Stimulated activated CD4-positive, alpha-beta T cell treated with anti-CD3 and anti-CD28 coated beads, Interleukin-1b, Interleukin-23, amount 100 ng/mL, for 48 hours (primary cell): ENCODE results near the gene CHN2.

Source experiments
- DNase-seq: peaks from one replicate; pipeline ENCODE4 v3.0.0-alpha.2; 2020

The CHN2 gene

DNA sequence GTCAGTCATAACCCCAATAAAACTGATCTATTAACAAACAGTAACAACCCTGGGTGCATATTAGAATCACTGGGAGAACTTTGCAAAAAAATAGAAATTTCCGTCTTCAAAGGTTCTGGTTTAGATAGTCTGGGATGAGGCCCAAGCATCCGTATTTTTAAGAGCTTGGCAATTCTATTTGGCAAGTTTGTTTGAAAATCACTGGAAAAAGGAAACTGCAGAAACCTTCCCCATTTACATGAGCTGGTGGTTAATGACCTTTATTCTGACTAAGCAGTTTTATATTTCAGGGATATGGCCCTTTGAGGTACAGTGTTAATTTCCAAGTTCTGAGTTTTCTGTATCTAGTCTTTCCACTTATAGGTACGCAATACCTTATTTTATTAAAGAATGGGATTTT, 253.3 kb downstream of the CHN2 start:
- no peak for DNase-seq

DNA sequence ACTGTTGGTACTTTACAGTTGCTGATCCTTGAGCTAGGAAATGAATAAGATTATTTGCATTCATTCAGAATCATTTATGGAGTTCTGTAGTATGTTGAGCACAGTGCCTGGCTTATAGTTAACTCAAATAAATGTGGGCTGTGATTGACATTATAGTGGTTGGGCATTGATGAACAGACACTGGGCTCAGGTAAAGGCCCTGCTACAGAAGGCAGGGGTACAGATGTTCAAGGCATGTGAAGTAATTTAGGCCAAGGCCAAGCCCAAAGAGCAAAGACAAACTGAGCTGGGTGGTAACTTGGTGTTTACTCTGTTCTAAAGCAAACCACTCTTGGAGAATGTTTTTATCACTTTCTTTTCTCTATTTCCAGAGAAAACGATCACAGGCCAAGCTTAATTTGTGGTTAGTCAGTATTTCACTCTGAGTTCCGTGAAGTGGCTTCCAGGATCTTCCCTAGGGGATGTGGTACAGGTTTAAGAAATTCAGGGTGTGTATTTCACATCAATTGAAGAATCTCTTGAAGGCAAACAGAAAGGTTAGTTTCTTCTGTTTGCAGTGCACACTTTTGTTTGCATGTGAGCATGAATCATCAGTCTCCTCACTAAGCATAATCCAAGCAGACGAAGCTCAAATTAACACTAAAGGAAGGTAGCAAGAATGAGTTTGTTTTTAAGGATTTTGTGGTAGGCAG, 255.1 kb downstream of the CHN2 start:
- DNase-seq, result no peak

DNA sequence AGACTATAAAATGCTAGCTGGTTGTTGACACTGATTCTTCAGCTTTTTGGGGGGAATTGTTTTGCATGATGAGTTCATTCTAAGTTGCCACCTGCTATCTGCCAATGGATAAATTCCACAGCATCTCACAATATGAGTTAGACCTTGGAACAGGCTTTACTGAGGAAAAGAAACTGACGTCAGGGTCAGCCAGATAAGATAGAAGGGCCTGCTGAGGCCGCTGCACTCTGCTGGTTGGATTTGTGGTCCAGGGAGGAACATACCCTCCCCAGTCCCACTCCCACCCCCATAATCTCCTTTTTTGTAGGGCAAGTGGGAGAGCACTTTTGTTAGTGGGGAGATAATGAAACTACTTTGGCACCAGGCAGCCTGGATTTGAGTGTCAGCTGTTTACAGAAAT, 258.4 kb downstream of the CHN2 start:
- DNase-seq, result no peak

DNA sequence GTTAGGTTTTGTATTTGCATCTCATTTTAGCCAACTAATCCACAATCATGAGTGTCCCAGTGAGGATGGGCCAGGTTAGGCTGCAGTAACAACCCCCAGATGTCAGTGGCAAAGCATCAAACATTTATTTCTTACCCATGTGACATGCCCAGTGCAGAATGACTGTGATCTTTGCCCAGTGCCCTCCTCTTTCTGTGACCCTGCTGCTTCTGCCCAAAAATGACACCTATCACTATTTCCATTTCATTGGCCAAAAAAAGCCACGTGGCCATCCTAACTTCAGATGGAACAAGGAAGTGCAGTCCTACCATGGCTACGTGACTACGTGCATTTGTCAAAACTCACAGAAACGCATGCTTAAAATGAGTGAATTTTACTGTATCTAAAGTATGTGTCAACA, 259.9 kb downstream of the CHN2 start:
- no peak for DNase-seq

DNA sequence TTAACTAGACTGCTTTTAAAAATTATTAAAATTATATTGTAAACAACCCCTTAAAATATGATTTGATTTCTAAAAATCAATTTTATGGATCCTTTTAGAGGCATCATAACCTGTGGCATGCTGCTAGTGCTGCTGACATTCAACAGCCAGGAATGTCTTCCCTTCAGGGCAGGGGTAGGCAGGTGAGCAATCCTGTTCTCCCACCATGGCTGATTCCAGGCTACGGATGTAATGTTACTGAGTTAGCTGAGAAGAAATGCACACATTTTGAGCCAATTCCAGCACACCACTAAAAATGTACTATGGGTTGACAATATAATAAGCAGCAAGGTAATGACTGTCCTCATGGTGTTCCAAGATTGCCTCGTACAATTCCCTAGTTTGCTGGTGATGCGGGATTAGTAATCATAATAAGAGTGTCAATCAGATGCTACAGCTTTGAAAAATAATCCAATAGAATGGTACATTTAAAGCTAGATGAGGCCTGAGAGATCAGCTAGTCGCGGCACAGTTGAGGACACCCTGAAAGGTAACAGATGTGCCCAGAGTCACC, 260.4 kb downstream of the CHN2 start:
- DNase-seq, result no peak

DNA sequence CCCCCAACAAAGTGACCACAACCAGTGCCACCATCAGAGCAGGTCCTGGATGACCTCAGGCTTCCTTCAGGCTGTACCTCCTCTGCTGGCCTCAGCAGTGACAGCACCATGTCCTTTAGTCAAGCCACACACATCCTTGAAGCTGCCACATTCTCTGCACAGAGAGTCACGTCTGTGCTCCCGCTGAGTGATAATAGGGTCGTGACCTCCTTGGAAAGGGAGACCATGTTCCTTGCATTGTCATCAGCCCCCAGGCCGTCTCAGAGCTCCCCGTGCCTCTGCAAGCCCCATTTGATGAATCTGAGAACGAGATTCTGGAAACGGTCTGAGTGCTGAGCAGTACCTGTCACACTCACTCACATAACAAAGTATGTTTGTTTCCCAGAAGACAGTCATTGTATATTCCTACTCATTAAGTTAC, 262.6 kb downstream of the CHN2 start:
- no peak for DNase-seq

DNA sequence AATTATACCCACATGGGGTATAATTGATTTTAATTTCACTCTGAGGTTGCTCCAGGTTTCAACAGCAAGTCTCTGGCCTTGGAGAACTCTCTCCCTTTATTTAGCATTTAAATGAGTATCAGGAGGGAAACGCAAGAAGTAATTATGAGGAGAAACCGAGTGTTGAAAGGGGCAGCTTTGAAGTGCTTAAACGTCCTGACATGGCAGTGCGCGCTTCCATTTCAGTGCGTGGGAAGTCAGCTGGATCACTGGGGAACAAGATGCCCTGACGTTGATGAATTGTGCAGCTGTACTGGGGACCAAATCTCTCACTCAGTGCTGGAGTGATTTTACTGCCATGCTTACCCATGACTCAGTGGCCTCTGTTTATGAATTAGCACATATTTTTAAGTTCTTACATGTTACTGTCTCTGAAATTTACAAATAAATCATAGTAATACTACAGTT, 263.0 kb downstream of the CHN2 start:
- no peak for DNase-seq

DNA sequence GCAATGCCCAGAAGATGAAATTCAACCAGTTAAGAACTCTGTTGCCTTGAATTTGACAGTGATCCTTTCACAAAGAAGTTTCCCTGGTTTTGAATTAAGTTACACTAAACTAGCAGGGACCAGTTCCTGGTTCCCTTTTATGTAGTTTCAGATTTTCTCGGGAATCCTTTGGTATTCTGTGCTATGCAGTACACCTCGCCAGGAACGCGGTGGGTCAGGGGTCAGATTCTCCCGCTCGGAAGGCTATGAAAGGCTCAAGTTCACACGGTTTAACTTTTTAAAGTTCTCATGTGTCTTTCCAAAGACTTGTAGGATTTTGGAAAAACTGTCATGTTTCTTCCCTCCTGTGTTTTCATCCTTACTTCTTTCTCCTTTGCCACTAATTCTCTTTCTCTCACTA, 264.4 kb downstream of the CHN2 start:
- DNase-seq, result no peak

DNA sequence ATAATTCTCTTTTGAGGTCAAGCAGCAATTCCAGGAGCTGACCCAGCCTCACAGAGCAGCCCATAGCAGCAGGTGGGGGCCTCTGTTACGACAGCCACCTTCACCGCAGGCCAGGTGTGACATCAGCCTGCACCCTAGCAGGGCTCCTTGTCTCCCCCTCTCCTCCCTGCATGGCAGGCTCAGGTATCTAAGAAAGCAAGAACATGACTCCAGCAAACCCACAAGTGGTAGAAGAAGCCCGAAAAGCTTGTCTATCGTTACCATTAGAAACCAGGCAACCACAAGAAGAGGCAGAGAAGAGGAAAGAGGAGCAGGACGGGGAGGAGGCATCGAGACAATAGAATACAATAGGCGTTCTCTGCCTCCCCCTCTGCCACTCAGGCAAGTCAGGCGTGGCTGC, 265.0 kb downstream of the CHN2 start:
- no peak for DNase-seq

DNA sequence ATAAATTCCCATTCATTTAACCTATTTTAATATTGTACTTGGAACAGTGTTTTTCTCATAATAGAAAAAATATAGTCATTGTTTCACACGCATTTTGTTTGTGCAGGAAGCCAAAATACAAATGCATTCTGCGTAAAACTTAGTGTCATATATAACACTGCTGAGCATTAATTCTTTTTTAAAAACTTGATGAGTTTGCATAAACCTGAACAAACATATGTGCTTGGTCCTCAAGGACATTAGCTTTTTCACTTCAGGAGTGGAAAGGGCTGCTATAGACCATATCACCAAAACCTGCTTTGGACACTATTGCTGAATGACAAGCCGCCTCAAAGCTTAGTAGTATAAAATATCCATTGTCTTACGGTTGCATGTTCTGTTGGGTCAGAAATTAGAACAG, 267.4 kb downstream of the CHN2 start:
- DNase-seq, result no peak

DNA sequence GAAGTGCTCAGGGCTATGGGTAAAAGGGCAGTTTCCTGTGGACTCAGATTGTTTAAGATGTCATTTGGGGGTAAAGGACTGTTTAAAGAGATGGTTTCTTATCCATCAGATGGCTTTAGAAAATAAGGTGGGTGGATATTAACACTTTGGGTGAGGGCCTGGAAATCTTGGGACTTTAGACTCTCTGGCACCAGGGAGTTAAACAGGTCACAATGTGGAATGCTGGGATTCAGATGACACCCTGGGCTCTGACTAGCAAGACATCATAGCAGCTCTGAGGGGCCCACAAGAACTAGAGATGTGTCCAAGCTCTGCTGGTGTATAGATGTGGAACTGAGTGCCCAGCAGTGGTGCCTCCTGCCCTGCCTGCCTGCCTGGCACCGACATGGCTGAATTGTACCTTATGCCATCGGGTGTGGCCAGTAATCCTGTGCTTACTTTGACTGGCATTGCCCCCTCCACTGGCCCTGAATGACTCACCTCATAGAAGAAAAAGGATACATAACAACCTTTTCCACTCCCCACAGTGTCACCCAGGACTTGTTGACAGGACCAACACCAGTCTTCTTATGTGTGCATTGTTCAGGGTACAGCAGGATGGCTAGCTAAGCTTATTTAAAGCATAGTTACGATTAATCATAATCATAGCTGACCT, 269.1 kb downstream of the CHN2 start:
- no peak for DNase-seq

DNA sequence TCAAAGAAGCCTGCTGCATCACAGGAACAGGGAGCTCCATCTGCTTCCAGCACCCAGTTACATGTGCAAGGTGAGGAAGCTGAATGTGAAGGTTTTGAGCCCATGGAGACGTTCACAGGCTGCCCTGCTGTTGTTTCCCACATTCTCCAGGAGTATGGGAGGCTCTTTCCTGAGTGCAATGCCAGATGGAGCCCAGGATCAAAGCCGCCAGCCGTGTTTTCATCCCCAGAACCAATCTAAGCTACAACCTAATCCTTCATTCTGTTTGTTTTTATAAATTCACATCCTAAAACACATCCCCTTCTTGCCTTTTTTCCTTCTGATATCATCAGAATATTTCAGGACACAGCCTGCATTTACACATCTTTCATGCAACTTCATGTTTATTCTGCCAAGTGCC, 270.2 kb downstream of the CHN2 start:
- no peak for DNase-seq

DNA sequence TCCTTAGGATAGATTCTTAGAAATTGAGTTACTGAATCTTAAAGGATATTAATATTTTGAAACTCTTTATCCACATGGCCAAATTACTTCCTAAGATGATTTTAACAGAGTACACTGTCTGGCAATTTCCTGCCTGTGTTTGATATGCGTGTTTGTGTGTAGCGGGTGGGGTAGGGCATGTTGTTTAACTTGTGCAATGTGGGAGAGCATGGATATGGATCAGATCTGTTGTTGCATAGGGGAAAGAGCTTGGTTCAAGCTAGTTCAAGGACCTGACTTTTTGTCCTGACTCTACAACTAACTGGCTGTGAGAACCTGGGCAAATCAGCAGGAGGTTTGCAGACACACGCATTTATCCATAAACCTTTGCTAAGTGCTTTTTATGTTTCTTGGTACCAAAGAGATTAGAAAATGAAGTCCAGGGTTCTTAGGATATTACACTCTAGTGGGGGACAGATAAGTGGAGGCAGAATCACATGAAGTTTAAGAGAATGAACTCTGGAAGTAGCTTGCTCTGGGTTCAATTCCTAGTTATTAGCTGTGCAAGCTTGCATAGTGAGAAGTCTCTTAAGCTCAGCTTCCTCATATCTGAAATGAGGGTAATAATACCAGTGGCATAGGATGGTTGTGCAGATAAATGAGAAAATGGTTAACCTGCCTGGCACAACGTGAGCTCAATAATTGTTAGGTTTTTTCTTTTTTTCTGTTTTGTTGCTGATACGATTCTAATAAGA, 272.8 kb downstream of the CHN2 start:
- no peak for DNase-seq

DNA sequence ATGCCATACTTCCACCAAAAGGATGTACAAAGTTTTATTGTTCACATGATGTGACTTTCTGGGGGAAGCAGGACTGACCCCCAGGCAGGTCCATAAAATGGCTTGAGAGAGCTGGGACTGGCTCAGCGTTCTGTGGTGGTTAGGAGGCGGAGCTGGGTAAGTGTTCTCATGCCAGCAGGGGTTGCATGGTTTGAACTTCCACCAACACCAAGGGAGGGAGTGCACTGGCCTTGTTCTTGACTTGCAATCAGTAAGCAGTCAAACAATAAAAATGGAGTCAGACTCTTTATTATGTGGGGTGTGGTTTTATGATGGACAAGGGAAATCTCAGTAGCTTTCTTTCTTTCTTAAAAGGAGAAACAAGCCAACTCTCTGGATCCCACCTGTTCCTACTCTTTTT, 273.6 kb downstream of the CHN2 start:
- DNase-seq, result no peak

DNA sequence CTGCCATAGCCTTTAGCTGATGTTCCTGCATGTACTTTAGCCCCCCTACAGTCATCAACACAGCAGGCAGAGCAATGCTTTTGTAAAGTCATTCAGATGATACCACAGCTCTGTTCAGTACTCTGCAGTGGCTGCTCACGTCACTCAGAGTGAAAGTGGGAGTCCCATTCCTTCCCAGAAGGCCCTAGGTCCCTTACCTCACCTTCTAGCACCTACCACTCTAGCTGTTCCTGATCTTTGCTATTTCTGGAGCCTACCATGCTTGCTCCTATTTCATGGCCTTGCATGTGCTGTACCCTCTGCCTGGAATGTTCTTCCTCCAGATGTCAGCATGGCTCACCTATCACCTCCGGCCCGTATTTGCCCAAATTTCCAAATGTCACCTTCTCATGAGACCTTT, 274.7 kb downstream of the CHN2 start:
- DNase-seq, result no peak

DNA sequence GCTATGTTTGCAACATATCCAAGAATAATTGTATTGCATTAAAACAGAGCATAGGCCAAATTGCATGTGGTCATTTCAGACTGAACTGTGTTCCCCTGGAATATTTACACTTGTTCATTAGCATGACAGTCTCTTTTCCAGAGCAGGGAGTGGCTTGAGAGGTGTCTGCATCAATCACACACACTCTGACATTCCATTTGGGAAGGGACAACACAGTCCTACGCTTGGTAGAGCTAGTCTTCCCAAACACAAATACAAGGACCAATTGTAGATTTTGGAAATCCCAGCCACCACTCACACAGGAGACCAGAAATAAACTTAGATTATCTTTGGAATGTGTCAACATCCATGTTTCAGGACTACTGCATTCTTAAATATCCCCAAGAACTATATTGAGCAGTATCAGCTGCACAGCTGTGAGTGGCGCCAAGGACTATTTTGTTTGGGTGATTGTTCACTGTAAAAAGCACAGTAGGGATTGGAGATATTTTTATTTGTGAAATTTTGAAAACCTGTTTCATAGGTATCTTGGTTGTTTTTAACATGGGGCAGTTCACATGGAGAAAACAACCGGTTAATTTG, 275.5 kb downstream of the CHN2 start:
- no peak for DNase-seq

DNA sequence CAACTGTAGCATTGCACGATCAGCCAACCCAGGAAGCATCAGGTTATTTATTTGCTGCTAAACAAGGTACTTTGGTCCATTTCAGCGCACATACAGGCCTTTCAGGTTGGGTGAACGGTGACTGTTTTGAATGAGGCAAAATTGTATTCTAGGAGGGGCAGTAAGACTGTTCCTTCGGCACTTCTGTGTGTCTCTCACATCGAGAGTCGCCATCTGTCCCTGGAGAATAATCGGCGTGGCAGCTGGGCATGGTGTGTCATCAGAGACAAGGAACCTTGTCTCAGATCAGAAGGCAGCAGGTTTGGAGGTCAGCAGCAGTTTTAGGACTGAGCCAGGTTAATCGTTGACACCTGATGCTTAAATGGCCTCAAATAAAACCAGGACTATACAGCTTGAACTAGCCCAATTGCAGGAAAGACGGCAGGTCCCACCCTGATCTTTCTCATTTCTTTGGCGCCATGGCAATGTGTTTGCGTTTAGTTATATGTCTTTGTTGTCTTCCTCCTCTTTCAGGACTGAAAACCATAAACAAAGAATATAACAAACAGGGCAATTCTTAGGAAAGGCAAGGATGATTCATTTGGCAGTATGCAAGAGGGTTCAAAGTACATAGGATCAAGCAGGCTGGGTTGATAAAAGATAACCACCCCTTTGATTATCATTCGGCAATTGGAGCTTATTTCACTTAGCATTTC, 277.0 kb downstream of the CHN2 start:
- DNase-seq, result no peak

DNA sequence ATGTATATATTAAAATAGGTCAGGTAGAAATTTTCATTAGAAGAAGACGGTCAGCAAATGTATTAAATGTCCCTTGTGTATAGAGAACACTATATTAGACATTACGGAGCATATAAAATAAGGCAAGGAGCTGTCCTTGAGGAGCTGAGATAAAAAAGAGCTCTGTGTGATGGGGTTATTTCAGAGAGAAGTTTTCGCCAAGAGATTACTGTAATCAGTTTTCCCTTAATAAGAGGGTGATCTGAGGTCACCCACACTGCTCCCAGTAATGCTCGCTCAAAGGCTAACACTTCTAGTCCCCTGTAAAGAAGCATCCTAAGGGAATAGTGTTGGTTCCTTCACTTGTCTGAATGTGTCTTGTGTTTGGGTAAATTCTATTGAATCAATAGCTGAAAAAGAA, 282.3 kb downstream of the CHN2 start:
- DNase-seq, result no peak

DNA sequence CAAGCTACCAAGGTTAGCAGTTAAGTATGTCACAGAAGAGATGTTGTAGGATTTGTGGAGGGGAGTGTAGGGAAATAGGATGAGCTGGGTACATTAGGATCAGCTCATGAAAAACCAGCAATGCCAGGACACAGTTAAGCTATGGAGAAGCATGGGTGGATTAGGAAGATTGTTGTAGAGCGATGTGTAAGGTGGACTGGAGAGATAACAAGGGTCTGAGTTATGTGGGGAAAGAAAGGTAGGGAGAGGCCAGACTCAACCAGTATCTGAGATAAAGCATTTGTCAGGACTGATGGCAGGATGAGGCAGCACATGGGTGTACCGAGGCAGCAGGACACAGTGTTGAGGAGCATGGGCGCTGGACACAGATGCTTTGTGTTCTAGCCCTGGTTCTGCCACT, 283.7 kb downstream of the CHN2 start:
- DNase-seq, result no peak

DNA sequence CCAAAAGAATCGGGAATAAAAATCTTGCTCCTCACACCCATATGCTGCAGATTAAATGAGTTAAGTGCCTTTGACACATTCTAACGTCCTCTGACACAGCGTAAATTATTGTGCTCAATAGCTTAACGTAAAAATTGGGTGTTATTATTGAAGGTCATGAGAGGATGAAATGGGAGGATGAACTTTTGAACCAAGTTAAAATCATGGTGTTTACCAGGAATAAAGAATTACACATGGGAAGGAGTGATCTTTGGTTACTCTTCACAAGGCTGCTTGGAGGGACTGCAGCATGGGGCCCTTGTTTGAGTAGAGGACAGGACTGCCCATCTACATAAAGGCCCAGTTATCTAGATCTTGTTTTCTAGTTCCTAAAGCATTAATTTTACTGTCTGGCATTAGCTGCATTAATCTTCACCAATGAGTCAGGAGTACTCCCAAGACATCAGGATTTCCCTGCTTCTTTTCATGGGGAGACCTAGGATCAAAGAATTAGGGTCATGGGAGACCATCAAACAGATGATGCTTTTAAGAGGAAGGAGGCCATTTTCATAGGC, 284.2 kb downstream of the CHN2 start:
- DNase-seq, result no peak

DNA sequence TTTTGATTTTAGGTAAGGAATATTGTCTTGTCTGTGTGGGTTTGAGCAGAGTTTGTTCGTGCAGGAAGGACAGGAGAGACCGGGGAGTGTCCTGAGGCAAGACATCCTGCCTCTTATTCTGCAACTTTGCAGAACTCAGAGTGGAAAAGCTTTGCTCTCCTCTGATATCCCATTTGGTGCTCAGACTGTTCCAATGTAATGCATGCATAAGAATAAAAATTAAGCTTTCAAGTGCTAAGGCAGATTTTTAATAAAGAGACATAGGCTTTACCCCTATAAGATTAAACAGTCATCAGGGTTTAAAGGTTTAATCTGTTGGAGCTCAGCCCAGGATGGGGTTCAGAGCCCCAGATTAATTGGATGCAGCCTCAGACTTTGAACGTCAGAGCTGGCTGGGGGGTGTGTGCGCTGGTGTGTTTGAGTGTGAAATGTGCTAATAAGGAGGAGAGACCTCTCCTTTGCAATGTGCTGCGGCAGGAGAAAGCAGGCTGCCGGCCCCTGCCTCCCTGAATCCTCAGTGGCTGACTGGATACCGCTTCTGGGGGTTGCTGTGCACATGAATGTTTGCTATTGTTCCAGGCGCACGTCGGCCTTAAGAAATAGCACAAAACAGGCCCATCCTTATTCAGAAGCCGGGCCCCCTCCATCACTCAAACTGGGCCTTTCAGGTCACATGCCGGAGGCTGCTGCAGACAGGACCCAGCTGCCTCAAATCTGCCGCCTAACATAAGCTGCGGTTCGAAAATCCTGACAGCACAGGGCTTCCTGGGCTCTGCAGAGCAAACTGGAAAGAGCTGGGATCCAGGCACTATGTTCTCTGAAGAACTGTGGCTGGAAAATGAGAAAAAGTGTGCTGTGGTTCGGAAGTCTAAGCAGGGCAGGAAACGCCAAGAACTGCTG, 285.0 kb downstream of the CHN2 start:
- DNase-seq, result no peak

DNA sequence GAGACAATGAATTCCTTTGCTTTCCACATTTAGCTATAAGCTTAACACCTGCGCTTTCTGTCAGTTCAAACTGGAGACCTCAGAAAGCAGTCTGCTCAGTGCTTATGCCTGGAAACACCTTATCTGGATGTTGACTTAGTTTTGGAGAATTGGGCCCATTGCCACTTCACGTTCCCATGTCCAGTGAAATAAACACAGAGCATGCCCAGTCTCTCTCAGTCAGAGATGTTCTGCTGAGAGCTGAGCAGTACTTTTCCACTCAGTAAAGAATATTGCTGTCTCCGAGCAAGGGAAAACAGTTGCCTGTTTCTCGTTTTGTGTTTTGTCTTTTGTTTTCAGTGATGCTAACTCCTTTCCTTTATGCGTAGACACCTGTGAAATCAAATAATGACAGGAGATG, 285.9 kb downstream of the CHN2 start:
- DNase-seq, result no peak
